OCI-M1 (cell line): ENCODE measurements around the gene CNOT6L.
"Not testable (repeated sequence)": the region's sequence is repeated elsewhere in the genome, so short reads cannot be mapped to it uniquely, and the experiment has no call there.

Experiments used
- DNase-seq: peaks from one replicate; lab custom pipeline; 2025; lab: John Stamatoyannopoulos, UW

The CNOT6L gene

DNA sequence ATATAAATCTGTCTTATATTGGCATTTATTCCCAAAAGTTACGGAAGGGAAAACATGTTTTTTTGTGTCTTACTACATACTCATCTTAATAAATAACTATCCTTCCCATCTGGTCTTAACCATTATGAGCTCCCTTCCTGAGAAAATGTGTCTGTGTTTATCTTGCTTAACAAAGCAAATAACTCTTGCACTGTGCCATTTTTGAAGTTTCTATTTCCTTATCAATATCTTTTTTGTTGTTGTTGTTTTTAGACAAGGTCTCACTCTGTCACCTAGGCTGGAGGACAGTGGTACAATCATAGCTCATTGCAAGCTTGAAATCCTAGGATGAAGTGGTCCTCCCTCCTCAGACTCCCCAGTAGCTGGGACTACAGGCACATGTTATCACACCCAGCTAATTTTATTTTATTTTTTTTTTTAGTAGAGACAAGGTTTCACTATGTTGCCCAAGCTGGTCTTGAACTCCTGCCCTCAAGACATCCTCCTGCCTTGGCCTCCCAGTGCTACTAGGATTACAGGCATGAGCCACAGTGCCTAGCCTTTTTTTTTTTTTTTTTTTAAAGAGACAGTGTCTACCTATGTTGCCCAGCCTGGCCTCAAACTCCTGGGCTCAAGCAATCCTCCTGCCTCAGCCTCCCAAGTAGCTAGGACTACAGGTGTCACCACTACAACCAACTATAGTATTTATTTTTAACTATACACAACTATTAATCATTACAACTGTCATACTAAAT, 36.9 kb downstream of the CNOT6L start:
- DNase-seq, result no peak

DNA sequence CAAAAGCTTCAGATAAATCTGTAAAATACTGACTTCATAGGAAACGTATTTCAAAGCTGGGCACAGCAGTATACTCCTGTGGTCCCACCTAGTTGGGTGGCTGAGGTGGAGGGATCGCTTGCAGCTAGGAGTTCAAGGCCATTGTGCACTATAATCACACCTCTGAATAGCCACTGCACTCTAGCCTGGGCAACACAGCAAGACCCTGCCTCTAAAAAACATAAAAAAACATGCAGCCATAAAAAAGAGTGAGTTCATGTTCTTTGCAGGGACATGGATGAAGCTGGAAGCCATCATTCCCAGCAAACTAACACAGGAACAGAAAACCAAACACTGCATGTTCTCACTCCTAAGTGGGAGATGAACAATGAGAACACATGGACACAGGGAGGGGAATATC, 38.4 kb downstream of the CNOT6L start:
- not testable (repeated sequence) for DNase-seq

DNA sequence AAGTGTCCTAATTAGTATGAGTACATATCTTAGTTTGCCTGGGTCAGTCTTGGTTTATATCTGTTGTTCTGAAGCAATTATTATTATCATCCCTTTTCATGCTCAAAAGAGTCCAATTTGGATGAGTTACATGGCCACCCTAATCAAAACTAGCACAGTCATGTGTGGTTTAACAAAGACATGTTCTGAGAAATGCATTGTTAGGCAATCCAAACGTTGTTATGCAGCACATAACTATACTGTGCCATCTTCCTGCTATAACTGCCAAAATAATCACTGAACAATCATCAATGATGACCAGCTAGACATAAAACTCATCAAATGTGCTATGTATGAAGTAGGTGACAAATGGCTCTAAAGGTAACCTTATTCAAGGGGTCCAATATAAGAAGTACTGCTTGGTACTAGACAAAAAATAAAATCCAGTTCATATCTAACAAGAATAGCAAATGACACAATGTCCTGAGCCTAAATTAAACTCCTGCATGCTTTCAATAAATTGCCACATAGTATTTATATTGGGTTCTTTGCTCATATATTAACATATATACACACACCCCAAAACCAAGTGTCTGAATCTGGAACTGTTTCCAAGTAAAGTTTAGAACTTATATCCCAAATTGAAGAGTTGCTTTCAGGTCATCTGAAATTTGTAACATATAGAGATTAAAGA, 41.9 kb downstream of the CNOT6L start:
- peak; percentile 79 for DNase-seq

DNA sequence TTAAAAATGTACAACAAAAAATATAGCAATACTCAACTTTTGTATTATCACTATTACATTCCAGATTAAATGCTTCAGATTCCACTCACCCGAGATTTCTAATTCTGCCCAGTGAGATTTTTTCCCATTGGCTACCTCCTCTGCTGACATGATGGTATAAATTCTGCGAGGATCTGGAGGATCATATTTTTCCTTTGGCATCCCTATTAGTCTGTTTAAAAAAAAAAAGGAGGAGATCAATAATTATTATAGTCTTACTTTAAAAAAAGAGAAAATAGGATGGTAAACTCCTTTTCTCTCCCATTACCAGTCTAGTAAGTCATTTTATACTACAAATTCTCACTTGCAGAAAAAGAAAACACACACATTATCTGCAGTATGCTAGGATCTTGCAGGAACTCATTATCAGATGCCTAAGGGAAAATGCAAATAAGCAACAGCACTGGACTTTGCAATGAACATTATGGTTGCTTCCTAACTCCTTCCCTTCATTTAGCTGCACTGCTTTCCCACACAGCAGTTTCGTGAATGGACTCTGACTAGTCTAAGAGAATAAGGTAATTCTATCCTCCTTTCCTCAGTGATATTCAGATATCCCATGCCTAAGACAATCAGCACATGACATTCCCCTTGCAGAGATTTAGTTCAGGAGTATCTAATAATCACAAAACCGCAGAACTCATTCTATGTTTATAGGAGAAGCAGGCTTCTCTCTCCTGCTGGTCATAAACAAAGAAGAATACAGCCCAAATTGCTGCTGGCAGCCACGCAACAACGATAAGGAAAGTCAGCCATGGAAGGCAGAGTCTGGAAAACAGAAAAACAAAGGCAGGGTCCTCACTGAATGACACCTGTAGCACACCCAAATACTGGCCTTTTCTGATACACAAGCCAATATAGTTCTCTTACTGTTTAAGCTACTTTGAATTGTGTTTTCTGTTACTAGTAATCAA, 42.7 kb downstream of the CNOT6L start:
- no peak for DNase-seq

DNA sequence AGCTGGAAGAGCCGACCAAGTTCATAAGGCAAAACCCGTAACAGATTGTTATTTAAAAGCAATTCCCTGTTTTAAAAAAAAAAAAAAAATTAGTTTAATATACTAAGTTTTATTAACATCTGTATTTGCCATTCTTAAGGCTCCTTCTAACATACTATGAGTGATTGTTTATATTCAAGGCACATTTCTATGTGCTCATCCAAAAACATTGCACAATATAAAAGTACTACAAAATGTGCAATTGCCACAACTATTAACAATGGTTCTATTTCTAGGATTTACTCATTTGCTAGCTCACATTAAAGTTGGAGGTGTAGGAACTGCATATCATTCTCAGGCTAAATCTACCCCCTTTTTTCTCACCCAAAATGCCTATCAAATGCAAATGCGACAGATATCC, 46.1 kb downstream of the CNOT6L start:
- DNase-seq, result no peak

DNA sequence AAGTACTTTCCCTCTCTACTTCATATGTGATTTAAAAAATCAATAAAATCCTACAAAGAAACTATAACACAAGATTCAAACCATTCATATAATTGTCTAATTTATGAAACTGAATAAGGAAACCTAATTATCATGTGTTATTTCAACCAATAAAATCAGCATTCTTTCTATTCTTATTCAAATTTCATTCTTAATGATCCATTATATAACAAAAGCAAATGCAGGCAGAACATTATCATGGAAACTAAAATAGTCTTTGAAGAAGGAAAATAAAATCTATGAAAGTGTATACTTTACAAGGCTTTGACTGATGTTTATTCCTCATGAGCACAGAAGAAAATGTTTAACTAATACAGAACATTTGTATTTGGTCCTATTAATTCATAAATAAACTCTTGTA, 47.6 kb downstream of the CNOT6L start:
- DNase-seq, result no peak

DNA sequence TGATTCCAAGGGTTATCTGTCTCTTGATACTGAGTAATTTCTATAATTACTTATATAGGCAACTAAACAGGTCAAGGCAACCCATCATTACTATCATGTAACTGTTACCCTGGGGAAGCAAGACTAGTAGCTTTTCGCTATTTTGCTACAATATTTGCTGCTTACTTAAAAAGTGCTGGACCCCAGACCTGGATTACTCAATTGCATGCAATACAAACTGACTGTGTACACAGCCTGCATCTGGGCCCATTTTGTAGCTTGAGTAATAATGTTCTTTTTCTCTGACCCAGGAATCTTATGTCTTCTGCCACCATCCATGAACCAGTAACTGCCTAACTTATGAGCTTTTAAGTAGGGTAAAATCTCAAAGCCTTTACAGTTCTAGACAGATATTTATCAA, 53.4 kb downstream of the CNOT6L start:
- DNase-seq, result no peak

DNA sequence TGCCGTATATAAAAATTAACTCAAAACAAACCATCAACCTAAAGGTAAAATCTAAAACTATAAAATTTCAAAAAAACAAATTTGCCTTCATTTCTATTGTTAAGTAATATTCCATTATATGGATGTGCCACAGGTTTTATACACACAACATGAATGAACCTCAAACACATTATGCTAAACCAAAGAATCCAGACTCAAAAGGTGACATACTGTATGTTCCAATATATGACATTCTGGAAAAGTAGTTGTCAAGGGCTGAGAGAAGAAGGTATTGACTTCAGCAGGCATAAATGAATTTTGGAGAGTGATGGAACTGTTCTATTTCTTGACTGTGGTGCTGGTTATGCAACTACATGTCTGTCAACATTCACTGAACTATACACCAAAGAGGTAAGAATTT, 56.6 kb downstream of the CNOT6L start:
- DNase-seq, result no peak

DNA sequence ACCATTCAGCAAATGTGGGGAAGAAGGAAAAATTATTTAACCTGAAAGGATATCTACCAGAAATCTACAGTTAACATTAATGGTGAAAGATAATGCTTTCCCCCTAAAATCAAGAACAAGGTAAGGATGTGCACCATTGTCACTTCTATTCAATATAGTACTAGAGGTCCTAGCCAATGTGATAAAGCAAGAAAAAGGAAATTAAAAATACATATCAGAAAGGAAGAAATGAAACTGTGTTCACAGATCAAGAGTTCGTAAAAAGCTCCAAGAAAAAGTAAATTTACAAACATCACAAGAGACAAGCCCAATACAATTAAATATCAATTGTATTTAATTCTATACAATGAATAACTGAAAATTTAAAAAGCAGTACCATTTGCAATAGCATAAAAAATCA, 57.6 kb downstream of the CNOT6L start:
- DNase-seq, result no peak

DNA sequence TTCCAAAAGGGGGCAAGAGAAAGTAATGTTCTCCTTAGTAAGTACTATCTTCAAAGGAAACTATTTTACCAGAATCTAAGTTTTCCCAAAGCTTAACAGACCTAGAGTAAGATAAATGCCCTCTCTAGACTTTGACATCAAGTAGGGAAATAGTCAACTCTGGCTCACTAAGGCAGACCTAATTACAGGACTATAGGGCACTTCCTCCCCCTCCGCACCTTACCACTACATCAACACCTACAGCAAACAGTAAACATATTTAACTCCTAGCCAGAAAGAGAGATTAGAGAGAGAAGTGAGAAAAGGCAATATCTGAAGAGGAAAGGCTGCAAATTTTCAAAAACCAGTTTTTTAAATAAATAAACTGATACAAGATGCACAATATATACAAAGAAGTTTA, 60.4 kb downstream of the CNOT6L start:
- DNase-seq, result no peak

DNA sequence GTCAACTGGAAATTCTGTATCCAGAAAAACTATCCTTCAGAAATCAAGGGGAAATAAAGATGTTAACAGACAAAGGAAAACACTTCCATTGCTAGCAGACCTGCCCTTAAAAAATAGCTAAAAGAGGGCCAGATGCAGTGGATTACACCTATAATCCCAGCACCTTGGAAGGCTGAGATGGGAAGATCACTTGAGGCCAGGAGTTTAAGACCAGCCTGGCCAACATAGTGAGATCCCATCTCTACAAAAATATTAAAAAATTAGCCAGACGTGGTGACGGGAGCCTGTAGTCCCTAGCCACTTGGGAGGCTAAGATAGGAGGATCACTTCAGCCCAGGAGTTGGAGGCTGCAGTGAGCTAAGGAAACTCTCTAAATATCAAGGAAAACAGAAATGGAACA, 67.4 kb downstream of the CNOT6L start:
- DNase-seq, result no peak

DNA sequence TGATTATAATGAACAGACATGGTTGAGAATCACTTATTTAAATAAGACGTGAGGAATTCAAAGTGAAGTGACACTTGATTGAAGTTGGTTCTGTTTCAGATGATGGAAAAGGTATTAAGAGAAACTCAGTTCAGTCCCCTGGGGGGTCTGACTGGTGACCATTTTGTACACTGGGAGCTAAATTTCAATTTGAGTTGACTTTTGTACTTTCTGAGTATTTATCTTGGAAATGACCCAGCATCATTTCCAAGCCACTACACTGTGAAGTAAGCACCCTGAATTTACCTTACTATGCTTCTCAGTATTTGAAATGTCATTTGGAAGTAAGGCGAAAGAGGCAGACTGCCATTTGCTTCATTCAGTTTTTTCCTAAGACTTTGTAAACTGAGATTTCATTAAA, 73.4 kb downstream of the CNOT6L start:
- no peak for DNase-seq

DNA sequence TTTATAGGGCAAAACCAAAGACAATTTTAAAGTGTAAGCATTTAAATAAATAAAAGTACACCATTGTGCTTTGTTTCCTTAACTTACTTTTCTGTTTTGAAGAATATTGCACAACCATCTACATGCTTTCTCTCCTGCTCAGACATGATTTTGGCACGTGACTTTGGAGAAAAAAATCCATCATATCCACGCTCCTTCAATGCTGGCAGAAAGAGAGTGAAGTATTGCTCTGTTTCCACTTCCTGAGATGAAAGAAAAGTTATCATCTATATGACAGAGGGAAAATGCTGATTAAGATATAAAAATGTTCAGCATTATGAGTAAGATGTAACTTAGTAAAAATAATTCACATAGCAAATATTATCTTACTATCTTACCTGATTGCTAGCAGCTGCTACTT, 77.1 kb downstream of the CNOT6L start:
- no peak for DNase-seq

DNA sequence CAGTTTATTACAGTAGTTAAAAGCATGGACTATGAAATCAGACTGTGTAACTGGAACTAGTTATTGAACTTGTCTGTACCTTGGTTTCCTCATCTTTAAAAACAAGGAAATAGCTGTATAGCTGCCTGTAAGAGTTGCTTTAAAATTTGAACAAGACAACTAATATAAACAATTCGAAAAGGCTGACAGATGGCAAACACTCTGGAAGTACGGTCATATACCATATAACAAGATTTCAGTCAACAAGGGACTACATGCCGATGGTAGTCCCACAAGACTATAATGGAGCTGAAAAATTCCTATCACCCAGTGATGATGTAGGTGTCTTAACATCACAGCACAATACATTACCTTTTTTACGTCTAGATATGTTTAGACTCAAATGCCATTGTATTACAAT, 78.7 kb downstream of the CNOT6L start:
- DNase-seq, result no peak

DNA sequence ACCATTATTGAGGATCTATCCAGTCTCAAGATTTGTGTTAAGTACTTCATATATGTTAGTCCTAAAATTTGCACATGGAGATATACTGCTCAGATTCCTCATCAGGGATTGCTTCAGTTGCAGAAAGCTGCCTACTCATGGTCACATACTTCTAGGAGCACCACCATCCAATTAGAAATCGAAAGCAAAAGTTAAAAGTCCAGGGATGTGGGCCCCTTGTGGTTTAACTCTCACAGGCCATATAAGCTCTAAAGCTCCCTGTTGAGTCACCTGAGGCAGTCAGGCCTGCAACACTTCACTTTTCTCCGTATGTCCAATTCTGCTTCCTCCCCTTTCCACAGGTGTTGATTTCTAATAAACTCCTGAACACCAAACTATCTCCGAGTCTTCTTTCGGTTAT, 84.2 kb downstream of the CNOT6L start:
- peak; percentile 97 for DNase-seq

DNA sequence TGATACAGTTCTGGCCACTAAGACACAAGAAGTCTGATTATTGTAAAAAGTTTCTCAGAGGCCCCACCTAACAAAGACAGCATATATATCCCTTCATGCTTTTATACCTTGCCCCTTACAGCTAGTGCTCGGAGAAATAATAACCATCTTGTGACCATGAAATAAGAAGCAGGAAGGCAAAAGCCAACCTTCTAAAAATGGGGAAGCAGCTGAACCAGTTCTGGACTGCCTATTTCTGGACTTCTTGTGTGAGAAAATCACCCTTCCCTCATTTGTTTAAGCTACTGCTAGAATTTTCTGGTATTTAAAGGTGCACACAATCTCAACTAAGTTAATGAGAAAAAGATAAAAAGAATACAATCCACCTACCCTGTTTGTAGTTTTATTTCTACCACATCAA, 87.5 kb downstream of the CNOT6L start:
- DNase-seq, result peak; percentile 40

DNA sequence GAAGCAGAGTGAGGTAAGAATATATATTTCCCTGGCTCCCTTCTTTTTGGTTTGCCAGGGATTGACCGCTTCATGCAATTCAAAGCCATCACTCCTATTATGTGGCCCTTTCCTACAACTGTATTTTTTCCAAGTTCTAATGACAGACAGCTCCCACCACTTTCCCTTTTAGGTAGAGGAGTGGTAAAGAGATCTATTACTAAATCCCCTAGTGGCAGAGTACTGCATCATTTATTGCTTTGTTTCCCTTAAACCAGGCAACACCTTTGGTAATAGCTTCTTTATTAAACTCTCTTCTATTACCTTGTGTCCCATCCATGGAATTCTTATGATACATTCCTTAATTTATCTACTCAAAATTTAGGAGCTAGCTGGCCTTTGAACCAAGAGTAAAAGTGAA, 90.7 kb downstream of the CNOT6L start:
- peak; percentile 19 for DNase-seq

DNA sequence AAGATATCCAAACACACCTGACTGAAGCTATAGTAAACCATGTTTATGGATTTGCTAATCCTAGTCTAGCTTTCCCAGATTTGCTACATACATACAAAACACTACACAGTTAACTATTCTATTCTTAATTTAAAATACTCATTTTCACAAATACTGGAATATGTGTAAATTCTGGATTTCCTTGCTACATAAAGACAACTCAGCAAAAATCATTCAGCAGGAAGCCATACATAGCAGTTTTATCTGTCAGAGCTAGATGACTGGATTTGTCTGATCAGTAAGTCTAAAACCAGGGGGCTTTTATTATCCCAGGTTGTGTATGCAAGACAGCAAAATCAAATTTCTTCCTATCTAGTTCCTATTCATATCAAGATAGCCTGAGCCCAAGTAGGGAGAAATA, 98.1 kb downstream of the CNOT6L start:
- no peak for DNase-seq

DNA sequence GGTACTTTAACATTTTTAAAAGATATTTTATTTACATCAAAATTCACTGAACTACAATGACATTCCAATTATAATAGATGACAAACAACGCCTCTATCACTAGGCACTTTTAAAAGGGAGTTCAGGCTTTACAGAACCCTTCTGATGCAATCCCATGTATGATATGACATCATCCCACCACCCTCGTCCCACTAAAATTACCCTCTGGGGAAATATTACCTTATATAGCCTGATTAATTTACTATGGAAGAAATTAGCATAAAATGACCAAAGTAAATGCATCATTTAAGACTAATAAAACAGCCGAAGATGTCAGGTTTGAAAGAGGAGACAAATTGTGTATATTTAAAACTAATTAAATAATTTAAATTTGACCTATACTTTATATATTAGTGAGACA, 100.7 kb downstream of the CNOT6L start:
- peak; percentile 48 for DNase-seq

DNA sequence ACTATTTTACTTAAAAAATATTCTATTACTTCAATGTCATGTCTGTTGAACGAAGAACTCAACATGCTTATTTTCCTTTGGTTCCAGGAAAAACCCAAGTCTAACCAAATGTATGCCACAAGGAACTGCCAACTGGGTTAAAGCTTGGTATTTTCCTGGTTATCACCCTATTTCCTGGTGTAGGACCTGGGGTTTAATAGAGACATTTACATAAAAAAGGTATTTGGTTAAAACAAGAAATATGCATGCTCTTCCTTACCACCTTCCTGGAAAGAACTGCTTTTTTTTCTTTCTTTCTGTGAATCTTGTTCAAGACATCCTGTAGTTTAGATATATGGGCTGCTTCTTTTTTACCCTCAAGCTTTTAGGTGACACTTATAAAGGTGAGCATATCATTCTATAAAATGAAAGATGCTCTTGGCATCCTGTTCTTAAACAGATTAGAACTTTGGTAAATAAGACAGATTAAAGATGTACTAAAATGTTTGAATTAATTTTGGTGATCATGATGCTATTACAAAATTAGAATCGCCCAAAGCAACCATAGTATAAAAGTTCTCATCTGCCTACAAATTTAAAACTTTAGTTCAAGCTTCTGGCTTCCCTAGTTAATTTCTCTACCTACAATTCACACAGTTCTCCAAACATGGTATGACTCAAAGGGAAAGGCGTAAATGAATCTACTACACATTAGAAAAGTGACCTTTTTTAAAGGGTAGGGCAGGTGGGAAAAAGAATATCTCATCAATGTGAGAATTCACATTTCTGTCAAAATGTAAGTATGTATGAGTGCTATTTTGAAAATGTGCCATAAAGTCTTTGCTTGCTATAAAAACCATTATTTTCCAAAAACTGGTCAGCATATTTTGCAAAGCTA, 103.5 kb downstream of the CNOT6L start:
- no peak for DNase-seq

DNA sequence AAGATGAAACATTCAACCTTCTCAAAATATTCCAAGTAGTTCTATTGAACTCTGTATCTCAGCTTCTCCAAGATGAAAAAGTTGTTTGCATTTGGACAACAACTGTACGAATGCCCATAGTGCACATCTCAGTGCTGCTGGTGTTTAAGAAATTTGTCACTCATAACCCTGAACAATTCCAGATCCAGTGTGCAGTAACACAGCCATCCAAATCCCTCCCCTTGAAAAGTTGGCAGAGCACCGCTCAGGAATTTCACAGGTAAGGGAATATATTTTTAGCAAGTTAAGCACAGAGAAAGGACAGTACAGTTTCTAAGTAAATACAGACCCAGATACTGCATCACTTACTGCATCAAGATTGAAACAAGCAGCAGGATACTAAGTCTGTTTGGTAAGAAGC, 104.7 kb downstream of the CNOT6L start:
- DNase-seq, result no peak

DNA sequence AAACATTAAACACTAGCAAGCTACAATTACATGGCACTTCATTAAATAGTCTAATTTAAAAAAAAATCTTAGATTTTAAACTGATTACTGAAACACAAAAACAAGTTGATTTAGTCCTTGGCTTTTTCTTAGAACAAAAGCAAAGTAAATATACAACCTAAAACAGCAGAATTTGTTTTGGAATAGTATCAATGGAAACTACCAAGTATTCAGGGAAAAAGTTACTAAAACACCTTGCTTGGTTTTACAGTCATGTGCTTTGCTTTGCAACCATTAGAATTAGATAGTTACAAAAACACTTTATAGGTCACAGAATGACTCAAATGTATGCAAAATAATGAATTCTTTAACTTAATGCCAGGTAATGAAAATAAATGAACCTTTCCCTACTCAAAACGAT, 105.3 kb downstream of the CNOT6L start:
- no peak for DNase-seq
